Panc1 (cell line): Measurements from ENCODE around the gene TRAPPC10.

Experiments used
- POLR2AphosphoS5 ChIP-seq: IDR thresholded peaks from 2 replicates; pipeline ENCODE4 v1.6.1; 2012; ENCODE audit warnings: mild to moderate bottlenecking, low read depth, low read length, moderate library complexity
- SIN3A ChIP-seq: IDR thresholded peaks from 2 replicates; pipeline ENCODE4 v1.6.1; 2012; ENCODE audit warnings: low read depth, mild to moderate bottlenecking, low read length, moderate library complexity, borderline replicate concordance; ENCODE audit not compliant: insufficient read depth
- TF ChIP-seq, protein P1 (sequence below): fragments of 450-650 bp; IDR thresholded peaks from 2 replicates; pipeline ENCODE4 v1.5.1; 2017; ENCODE audit warnings: mild to moderate bottlenecking

DNA sequence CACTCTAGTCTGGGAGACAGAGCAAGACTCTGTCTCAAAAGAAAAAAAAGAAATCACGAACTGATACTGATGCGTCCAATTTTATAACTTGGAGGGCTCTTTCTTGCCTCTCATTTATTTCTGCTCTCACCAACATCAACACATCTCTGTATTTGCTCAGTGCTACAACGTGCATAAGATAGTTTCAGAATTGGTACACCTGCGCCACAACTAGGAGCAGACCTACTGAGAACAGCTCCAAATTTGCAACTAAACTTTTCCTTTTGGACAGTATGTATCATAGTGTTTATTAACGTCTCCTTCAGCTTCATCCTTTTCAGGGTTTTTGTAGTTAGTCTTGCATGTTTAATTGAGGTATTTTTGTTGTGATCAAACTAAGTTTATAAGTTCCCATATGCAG lies 27.7 kb downstream of the TRAPPC10 start:
- TF ChIP-seq, protein P1, sequence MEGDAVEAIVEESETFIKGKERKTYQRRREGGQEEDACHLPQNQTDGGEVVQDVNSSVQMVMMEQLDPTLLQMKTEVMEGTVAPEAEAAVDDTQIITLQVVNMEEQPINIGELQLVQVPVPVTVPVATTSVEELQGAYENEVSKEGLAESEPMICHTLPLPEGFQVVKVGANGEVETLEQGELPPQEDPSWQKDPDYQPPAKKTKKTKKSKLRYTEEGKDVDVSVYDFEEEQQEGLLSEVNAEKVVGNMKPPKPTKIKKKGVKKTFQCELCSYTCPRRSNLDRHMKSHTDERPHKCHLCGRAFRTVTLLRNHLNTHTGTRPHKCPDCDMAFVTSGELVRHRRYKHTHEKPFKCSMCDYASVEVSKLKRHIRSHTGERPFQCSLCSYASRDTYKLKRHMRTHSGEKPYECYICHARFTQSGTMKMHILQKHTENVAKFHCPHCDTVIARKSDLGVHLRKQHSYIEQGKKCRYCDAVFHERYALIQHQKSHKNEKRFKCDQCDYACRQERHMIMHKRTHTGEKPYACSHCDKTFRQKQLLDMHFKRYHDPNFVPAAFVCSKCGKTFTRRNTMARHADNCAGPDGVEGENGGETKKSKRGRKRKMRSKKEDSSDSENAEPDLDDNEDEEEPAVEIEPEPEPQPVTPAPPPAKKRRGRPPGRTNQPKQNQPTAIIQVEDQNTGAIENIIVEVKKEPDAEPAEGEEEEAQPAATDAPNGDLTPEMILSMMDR, result no peak
- TF ChIP-seq POLR2AphosphoS5 (no peak), SIN3A (no peak)
